SH-SY5Y (cell line): Measurements from ENCODE around the gene DNM3.

Experiments
- GATA2 ChIP-seq: IDR thresholded peaks from 2 replicates; pipeline ENCODE4 v1.6.1; 2011; ENCODE audit warnings: mild to moderate bottlenecking, low read depth, low read length
- GATA3 ChIP-seq: IDR thresholded peaks from 2 replicates; pipeline ENCODE4 v1.6.1; 2011; ENCODE audit warnings: low read depth, mild to moderate bottlenecking, low read length, moderate library complexity

Gene DNM3

GRCh38 chr1:172398970-172399755 is 557.9 kb downstream of the DNM3 start:
- TF ChIP-seq GATA2 (no peak), GATA3 (no peak)

- no peak for TF ChIP-seq GATA2
- TF ChIP-seq GATA3 = no peak
These were observed 558.7 kb downstream of the DNM3 start for GRCh38 chr1:172399756-172400721.

GRCh38 chr1:172400722-172401105 is 559.4 kb downstream of the DNM3 start:
- TF ChIP-seq GATA2 = no peak
- TF ChIP-seq GATA3 = no peak

- TF ChIP-seq GATA2 = no peak
- TF ChIP-seq GATA3 = no peak
These were observed 560.2 kb downstream of the DNM3 start for GRCh38 chr1:172401477-172401876.

- no peak for TF ChIP-seq GATA2
- no peak for TF ChIP-seq GATA3
These were observed 560.6 kb downstream of the DNM3 start for GRCh38 chr1:172401892-172402291.

GRCh38 chr1:172402878-172403569 is 561.7 kb downstream of the DNM3 start:
- no peak for TF ChIP-seq GATA3
- TF ChIP-seq GATA2 = no peak

- TF ChIP-seq GATA2 (no peak), GATA3 (no peak)
These were observed 562.8 kb downstream of the DNM3 start for GRCh38 chr1:172404121-172404520.

- TF ChIP-seq GATA3 = no peak
- TF ChIP-seq GATA2 = no peak
These were observed 564.6 kb downstream of the DNM3 start for GRCh38 chr1:172405912-172406311.

GRCh38 chr1:172406968-172407367 is 565.7 kb downstream of the DNM3 start:
- TF ChIP-seq GATA3 = no peak
- no peak for TF ChIP-seq GATA2

GRCh38 chr1:172408958-172409357 is 567.7 kb downstream of the DNM3 start:
- TF ChIP-seq GATA2 (no peak), GATA3 (no peak)

GRCh38 chr1:172410027-172410426 is 568.7 kb downstream of the DNM3 start:
- TF ChIP-seq GATA2 = no peak
- TF ChIP-seq GATA3 = no peak

- TF ChIP-seq GATA2 (no peak), GATA3 (no peak)
These were observed 570.6 kb downstream of the DNM3 start for GRCh38 chr1:172411791-172412338.

GRCh38 chr1:172414331-172414730 is 573.0 kb downstream of the DNM3 start:
- TF ChIP-seq GATA3 (no peak), GATA2 (no peak)
